Measurements from ENCODE around the gene TSPAN3. TPM values are rescaled to one million over a fixed set of nuclear protein-coding genes. Genes with fewer than 3 reads are reported as not detected.

TSPAN3 gene
- total and polyA plus RNA-seq, 10 of the 15 experiments (the other 5 are each of a cell fraction or from before 2014, with no cell fraction given): 18.9 to 114 (median 57.2) TPM

DNA sequence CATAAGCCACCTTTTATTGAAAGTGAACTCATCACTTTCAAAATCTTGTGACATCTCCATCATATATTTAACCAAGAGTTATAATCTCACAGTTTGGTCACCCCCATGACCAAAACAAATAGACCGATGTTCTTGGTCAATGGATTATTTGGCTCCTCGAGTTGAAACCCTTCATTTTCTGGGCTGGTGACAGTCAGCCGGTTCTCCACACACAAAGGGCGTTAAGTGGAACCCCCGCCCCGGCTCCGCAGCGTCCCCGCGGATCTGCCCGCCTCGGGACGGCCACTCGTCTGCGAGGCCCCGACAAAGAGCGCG, 772 bp downstream of the TSPAN3 start:
- POLR2A ChIA-PET: no interaction called here
- Histone ChIP-seq H3K4me2 (ENCODE audit: control insufficient read depth, insufficient read depth) (peak overlapping the region; percentile 93), H3K9me3 (replicated peaks; ENCODE audit: control insufficient read depth, insufficient read depth, low read length) (no peaks in the 10 kb centered on the region), H2AFZ (ENCODE audit: control insufficient read depth, low read depth, low read length) (peak overlapping the region; percentile 97), H3K27me3 (replicated peaks in 1 of 2; ENCODE audit: control insufficient read depth in 2 of 2, insufficient read depth in 2 of 2, low read length in 1 of 2) (no peaks in the 10 kb centered on the region; a peak in 1 of 4 replicates), H4K20me1 (ENCODE audit: control insufficient read depth, insufficient read depth) (no peaks in the 10 kb centered on the region), H3K79me2 (ENCODE audit: control insufficient read depth, insufficient read depth, low read length) (peaks cover 34% of the 10 kb centered on the region), H3K4me3 (peak overlapping the region; percentile 83), H3K9ac (ENCODE audit: control insufficient read depth, insufficient read depth, low read length) (peak overlapping the region; percentile 85), H3K27ac (ENCODE audit: control insufficient read depth, insufficient read depth) (peak overlapping the region; percentile 72), H3K36me3 (ENCODE audit: control insufficient read depth in 2 of 2, insufficient read depth in 2 of 2, low read length in 1 of 2) (no peaks in the 10 kb centered on the region), H3K4me1 (ENCODE audit: control insufficient read depth, insufficient read depth, low read length) (peaks cover 25% of the 10 kb centered on the region)
- TF ChIP-seq, protein P1, sequence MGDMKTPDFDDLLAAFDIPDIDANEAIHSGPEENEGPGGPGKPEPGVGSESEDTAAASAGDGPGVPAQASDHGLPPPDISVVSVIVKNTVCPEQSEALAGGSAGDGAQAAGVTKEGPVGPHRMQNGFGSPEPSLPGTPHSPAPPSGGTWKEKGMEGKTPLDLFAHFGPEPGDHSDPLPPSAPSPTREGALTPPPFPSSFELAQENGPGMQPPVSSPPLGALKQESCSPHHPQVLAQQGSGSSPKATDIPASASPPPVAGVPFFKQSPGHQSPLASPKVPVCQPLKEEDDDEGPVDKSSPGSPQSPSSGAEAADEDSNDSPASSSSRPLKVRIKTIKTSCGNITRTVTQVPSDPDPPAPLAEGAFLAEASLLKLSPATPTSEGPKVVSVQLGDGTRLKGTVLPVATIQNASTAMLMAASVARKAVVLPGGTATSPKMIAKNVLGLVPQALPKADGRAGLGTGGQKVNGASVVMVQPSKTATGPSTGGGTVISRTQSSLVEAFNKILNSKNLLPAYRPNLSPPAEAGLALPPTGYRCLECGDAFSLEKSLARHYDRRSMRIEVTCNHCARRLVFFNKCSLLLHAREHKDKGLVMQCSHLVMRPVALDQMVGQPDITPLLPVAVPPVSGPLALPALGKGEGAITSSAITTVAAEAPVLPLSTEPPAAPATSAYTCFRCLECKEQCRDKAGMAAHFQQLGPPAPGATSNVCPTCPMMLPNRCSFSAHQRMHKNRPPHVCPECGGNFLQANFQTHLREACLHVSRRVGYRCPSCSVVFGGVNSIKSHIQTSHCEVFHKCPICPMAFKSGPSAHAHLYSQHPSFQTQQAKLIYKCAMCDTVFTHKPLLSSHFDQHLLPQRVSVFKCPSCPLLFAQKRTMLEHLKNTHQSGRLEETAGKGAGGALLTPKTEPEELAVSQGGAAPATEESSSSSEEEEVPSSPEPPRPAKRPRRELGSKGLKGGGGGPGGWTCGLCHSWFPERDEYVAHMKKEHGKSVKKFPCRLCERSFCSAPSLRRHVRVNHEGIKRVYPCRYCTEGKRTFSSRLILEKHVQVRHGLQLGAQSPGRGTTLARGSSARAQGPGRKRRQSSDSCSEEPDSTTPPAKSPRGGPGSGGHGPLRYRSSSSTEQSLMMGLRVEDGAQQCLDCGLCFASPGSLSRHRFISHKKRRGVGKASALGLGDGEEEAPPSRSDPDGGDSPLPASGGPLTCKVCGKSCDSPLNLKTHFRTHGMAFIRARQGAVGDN (IDR thresholded peaks at IDR 0.05): no peak
- TF ChIP-seq SIN3A (IDR thresholded peaks at IDR 0.05; ENCODE audit: low read depth, low read length): no peak
- TF ChIP-seq, protein P2, sequence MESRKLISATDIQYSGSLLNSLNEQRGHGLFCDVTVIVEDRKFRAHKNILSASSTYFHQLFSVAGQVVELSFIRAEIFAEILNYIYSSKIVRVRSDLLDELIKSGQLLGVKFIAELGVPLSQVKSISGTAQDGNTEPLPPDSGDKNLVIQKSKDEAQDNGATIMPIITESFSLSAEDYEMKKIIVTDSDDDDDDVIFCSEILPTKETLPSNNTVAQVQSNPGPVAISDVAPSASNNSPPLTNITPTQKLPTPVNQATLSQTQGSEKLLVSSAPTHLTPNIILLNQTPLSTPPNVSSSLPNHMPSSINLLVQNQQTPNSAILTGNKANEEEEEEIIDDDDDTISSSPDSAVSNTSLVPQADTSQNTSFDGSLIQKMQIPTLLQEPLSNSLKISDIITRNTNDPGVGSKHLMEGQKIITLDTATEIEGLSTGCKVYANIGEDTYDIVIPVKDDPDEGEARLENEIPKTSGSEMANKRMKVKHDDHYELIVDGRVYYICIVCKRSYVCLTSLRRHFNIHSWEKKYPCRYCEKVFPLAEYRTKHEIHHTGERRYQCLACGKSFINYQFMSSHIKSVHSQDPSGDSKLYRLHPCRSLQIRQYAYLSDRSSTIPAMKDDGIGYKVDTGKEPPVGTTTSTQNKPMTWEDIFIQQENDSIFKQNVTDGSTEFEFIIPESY (IDR thresholded peaks at IDR 0.05): no peak
- TF ChIP-seq POLR2AphosphoS2 (IDR thresholded peaks at IDR 0.05; ENCODE audit: low read depth, low read length): no peak
- TF ChIP-seq KAT2A (conservative IDR thresholded peaks at IDR 0.05; ENCODE audit: control insufficient read depth, low read depth, low read length): no peak
- TF ChIP-seq KDM1A (IDR thresholded peaks at IDR 0.05; ENCODE audit: borderline replicate concordance): no peak
- TF ChIP-seq ASH2L (IDR thresholded peaks at IDR 0.05; ENCODE audit: borderline replicate concordance, low read depth): no peak
- TF ChIP-seq, protein P3, sequence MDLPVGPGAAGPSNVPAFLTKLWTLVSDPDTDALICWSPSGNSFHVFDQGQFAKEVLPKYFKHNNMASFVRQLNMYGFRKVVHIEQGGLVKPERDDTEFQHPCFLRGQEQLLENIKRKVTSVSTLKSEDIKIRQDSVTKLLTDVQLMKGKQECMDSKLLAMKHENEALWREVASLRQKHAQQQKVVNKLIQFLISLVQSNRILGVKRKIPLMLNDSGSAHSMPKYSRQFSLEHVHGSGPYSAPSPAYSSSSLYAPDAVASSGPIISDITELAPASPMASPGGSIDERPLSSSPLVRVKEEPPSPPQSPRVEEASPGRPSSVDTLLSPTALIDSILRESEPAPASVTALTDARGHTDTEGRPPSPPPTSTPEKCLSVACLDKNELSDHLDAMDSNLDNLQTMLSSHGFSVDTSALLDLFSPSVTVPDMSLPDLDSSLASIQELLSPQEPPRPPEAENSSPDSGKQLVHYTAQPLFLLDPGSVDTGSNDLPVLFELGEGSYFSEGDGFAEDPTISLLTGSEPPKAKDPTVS (IDR thresholded peaks at IDR 0.05; ENCODE audit: low read depth, low read length): no peak
- TF ChIP-seq, protein P4, sequence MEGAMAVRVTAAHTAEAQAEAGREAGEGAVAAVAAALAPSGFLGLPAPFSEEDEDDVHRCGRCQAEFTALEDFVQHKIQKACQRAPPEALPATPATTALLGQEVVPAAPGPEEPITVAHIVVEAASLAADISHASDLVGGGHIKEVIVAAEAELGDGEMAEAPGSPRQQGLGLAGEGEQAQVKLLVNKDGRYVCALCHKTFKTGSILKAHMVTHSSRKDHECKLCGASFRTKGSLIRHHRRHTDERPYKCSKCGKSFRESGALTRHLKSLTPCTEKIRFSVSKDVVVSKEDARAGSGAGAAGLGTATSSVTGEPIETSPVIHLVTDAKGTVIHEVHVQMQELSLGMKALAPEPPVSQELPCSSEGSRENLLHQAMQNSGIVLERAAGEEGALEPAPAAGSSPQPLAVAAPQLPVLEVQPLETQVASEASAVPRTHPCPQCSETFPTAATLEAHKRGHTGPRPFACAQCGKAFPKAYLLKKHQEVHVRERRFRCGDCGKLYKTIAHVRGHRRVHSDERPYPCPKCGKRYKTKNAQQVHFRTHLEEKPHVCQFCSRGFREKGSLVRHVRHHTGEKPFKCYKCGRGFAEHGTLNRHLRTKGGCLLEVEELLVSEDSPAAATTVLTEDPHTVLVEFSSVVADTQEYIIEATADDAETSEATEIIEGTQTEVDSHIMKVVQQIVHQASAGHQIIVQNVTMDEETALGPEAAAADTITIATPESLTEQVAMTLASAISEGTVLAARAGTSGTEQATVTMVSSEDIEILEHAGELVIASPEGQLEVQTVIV (IDR thresholded peaks at IDR 0.05; ENCODE audit: borderline replicate concordance, partially characterized antibody): no peak
- no peak for TF ChIP-seq JUND (IDR thresholded peaks at IDR 0.05; ENCODE audit: low read depth, low read length)
- SMC1A ChIA-PET (ENCODE audit: uncharacterized antibody, unreplicated experiment): interaction anchor here (0.8 kb wide), 1 partner anchor 135 kb away, joined by 3 read pairs; no protein-coding TSS in a partner anchor
- BruUV-seq (replicated peaks): no TSS peak
- DNase-seq (ENCODE audit: low read depth, low spot score): no peak
- WGBS (ENCODE audit: insufficient coverage, insufficient replicate concordance, low lambda C conversion rate, missing lambda C conversion rate): under 1% methylated on average over 18 of the region's 18 CpGs
- intact Hi-C loops (cut with micrococcal nuclease; ENCODE audit: unreplicated experiment) (no loop called here), in situ Hi-C loops (cut with MboI) (no loop called here)
- CTCF ChIA-PET: interaction anchor here (1.3 to 1.5 kb wide), 2 partner anchors 50 to 473 kb away, joined by 3 to 6 read pairs; no protein-coding TSS in a partner anchor
- RAD21 ChIA-PET (ENCODE audit: unreplicated experiment): no interaction called here
- no peak for FAIRE-seq
- ATAC-seq: no peak
